Fibroblast of lung (primary cell): ENCODE results near the gene ONECUT3. TPM values are rescaled to one million over a fixed set of nuclear protein-coding genes. Genes with fewer than 3 reads are reported as not detected.

Experiments
- DNase-seq, 2 donors: peaks; one replicate each; pipeline versions ENCODE4 v3.0.0 to v3.0.0-alpha.2; 2010; ENCODE audit warnings: low read depth in 2 of 2
- H2AFZ ChIP-seq: 2 replicates; pipeline ENCODE4 v1.5.1; 2012; ENCODE audit warnings: low read length, control low read depth, inconsistent platforms
- H3K27ac ChIP-seq: 2 replicates; pipeline ENCODE4 v1.5.1; 2011; ENCODE audit warnings: low read length, control low read depth; ENCODE audit not compliant: insufficient read depth
- H3K27me3 ChIP-seq: 2 replicates; pipeline ENCODE4 v1.5.1; 2011; ENCODE audit warnings: mild to moderate bottlenecking, low read length; ENCODE audit not compliant: control insufficient read depth, insufficient read depth
- H3K36me3 ChIP-seq: 2 replicates; pipeline ENCODE4 v1.5.1; 2011; ENCODE audit warnings: low read length; ENCODE audit not compliant: control insufficient read depth, insufficient read depth
- H3K4me1 ChIP-seq: 2 replicates; pipeline ENCODE4 v1.5.1; 2011; ENCODE audit warnings: low read length; ENCODE audit not compliant: control insufficient read depth, insufficient read depth; ENCODE audit errors: extremely low read depth
- H3K4me2 ChIP-seq: 2 replicates; pipeline ENCODE4 v1.5.1; 2011; ENCODE audit warnings: low read length, control low read depth; ENCODE audit not compliant: insufficient read depth; ENCODE audit errors: extremely low read depth
- H3K4me3 ChIP-seq, 4 experiments: fragments of 200-600 bp in 1 of 4; sonication (generic) in 1 of 4; replicated peaks in 1 of 4; 2 replicates each; pipeline ENCODE4 v1.5.1; 2011 to 2016; ENCODE audit warnings: low read length in 4 of 4, low read depth in 3 of 4, mild to moderate bottlenecking in 3 of 4, control low read depth in 2 of 4, inconsistent platforms in 1 of 4, mixed read lengths in 1 of 4; ENCODE audit not compliant: insufficient read depth in 1 of 4; ENCODE audit errors: control extremely low read depth in 1 of 4
- H3K79me2 ChIP-seq: 2 replicates; pipeline ENCODE4 v1.5.1; 2012; ENCODE audit warnings: mild to moderate bottlenecking, low read length, inconsistent platforms; ENCODE audit not compliant: control insufficient read depth, insufficient read depth
- H3K9ac ChIP-seq: 2 replicates; pipeline ENCODE4 v1.5.1; 2011; ENCODE audit warnings: mild to moderate bottlenecking, low read length, control low read depth; ENCODE audit not compliant: insufficient read depth
- H3K9me3 ChIP-seq: 2 replicates; pipeline ENCODE4 v1.5.1; 2012; ENCODE audit warnings: low read depth, low read length; ENCODE audit not compliant: control insufficient read depth, insufficient read depth
- H4K20me1 ChIP-seq: 2 replicates; pipeline ENCODE4 v1.5.1; 2011; ENCODE audit warnings: low read length; ENCODE audit not compliant: control insufficient read depth, insufficient read depth; ENCODE audit errors: extremely low read depth
- CTCF ChIP-seq, 2 donors: IDR thresholded peaks in 1 of 2; conservative IDR thresholded peaks in 1 of 2; 1 replicate in 1 of 2; 2 replicates in 1 of 2; pipeline ENCODE4 v1.5.1; 2011 to 2012; ENCODE audit warnings: low read length in 2 of 2, control low read depth in 1 of 2, inconsistent platforms in 1 of 2, low read depth in 1 of 2, mild to moderate bottlenecking in 1 of 2
- EZH2 ChIP-seq: IDR thresholded peaks from 2 replicates; pipeline ENCODE4 v1.5.1; 2012; ENCODE audit warnings: low read length, control low read depth, mild to moderate bottlenecking; ENCODE audit errors: missing control alignments
- polyA plus RNA-seq, 2 donors: library from polyadenylated mRNA; depleted of rRNA in 1 of 2; stranded (reverse) in 1 of 2; unstranded in 1 of 2; fragments of >200 nt; gene quantifications; 2 replicates each; pipeline ENCODE4 v1.2.1, GENCODE V29; 2011 to 2012; ENCODE audit warnings: missing spikeins in 1 of 2
- total RNA-seq: library from RNA; depleted of rRNA; stranded (reverse); fragments of >200 nt; gene quantifications from 2 replicates; pipeline ENCODE4 v1.2.1, GENCODE V29; 2014

ONECUT3 gene
- total and polyA plus RNA-seq, 2 donors (not counting 1 experiment from before 2014, with no cell fraction given) = not detected

GRCh38 chr19:1739960-1740629 is 13.2 kb upstream of the ONECUT3 start:
- Histone ChIP-seq H4K20me1 (no peaks in the 10 kb centered on the region), H3K9me3 (no peaks in the 10 kb centered on the region), H3K27me3 (peaks cover 7% of the 10 kb centered on the region), H3K4me1 (no peaks in the 10 kb centered on the region), H3K4me2 (no peak overlapping the region), H2AFZ (no peak overlapping the region), H3K9ac (no peak overlapping the region), H3K27ac (no peak overlapping the region), H3K79me2 (no peaks in the 10 kb centered on the region), H3K4me3 (no peak overlapping the region), H3K36me3 (no peaks in the 10 kb centered on the region)
- DNase-seq = no peak
- no peak for TF ChIP-seq CTCF (conservative IDR thresholded peaks at IDR 0.05 in 1 of 2, IDR thresholded peaks at IDR 0.05 in 1 of 2; ENCODE audit: low read depth in 1 of 2, low read length in 2 of 2)
- TF ChIP-seq EZH2 = no peak

- H4K20me1 ChIP-seq = no peaks in the 10 kb centered on the region
- no peak for DNase-seq
- no peak overlapping the region for H3K9ac ChIP-seq
- H3K36me3 ChIP-seq = no peaks in the 10 kb centered on the region
- no peaks in the 10 kb centered on the region for H3K9me3 ChIP-seq
- no peak overlapping the region for H3K4me2 ChIP-seq
- TF ChIP-seq EZH2 (no peak), CTCF (conservative IDR thresholded peaks at IDR 0.05 in 1 of 2, IDR thresholded peaks at IDR 0.05 in 1 of 2; ENCODE audit: low read depth in 1 of 2, low read length in 2 of 2) (no peak)
- no peak overlapping the region for H3K27ac ChIP-seq
- no peaks in the 10 kb centered on the region for H3K79me2 ChIP-seq
- peaks cover 11% of the 10 kb centered on the region for H3K4me1 ChIP-seq
- no peak overlapping the region for H2AFZ ChIP-seq
- peaks cover under 1% of the 10 kb centered on the region for H3K27me3 ChIP-seq
- no peak overlapping the region for H3K4me3 ChIP-seq
These were observed 10.2 kb upstream of the ONECUT3 start for GRCh38 chr19:1742989-1743696.

GRCh38 chr19:1744133-1744665 is 9.1 kb upstream of the ONECUT3 start:
- Histone ChIP-seq H3K79me2 (no peaks in the 10 kb centered on the region), H4K20me1 (no peaks in the 10 kb centered on the region), H3K4me2 (no peak overlapping the region), H3K27me3 (peaks cover 11% of the 10 kb centered on the region), H3K4me1 (peaks cover 11% of the 10 kb centered on the region), H3K27ac (no peak overlapping the region), H3K9ac (no peak overlapping the region), H2AFZ (no peak overlapping the region), H3K4me3 (no peak overlapping the region), H3K36me3 (no peaks in the 10 kb centered on the region), H3K9me3 (no peaks in the 10 kb centered on the region)
- no peak for TF ChIP-seq EZH2
- TF ChIP-seq CTCF (conservative IDR thresholded peaks at IDR 0.05 in 1 of 2, IDR thresholded peaks at IDR 0.05 in 1 of 2; ENCODE audit: low read depth in 1 of 2, low read length in 2 of 2) = no peak
- no peak for DNase-seq
